Fibroblast of skin of right biceps (primary cell): Measurements from ENCODE around the gene HOXD8.
A peak's percentile ranks its signal among the peaks of the same experiment; 100 is the strongest.

ENCODE experiments used
- DNase-seq: peaks from one replicate; pipeline ENCODE4 v3.0.0-alpha.2; 2013

Gene HOXD8

GRCh38 chr2:176130957-176131847 is 1.7 kb downstream of the HOXD8 start:
- no peak for DNase-seq

DNA sequence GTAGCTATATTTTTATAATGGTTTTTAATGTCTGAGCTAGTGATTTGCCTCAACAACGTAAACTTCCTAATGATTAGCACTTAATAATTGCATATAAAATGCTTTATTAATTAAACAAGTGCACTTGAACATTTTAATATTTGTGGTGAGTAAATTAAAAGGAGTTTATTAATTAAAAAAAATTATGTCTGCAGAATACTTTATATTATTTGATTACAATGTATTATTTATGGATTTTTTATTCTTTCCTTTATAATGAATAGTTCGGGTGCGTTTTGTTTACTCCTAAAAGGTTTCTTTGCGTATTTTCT is 2.3 kb downstream of the HOXD8 start:
- no peak for DNase-seq

- DNase-seq, result peak; percentile 91
These were observed 3.0 kb downstream of the HOXD8 start for GRCh38 chr2:176132205-176133171.

- no peak for DNase-seq
These were observed 3.9 kb downstream of the HOXD8 start for GRCh38 chr2:176133389-176133788.

- DNase-seq, result no peak
These were observed 4.5 kb downstream of the HOXD8 start for GRCh38 chr2:176134035-176134434.

DNA sequence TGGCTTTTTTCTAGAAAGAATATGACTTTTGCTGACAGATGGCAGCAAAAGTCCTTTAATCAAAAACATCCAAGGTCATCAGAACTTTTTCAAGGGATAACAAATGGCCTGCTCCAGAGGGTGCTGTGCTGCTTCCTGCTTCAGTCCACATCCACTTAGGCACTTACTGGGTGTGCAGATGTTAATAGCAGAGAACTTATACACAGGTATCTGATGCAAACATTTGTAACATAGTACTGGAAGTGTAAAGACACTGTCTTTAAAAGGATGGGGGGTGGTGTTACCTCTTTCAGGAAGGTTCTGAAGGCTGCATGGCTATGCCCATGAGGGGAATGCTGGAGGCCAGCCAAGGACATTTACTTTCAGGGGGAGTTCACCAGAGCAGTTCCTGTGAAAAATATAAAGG is 5.5 kb downstream of the HOXD8 start:
- peak; percentile 80 for DNase-seq

GRCh38 chr2:176136374-176137251 is 7.1 kb downstream of the HOXD8 start:
- peak; percentile 83 for DNase-seq

DNA sequence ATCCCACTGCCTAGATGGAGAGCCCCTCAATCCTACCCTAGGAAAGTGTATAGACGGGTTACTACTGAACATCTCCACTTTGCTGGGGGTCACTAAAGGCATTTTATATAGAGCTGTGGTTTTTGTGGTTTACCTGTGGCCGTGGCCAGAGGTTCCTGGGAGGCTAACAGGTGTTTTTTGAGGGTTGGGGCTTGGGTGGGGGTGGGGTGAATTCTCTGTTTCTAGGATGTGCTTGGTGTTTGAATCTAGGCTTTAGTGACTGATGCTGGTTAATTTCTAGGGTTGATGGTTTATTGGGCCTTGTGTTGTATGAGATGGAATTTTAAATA is 7.7 kb downstream of the HOXD8 start:
- DNase-seq, result no peak

DNA sequence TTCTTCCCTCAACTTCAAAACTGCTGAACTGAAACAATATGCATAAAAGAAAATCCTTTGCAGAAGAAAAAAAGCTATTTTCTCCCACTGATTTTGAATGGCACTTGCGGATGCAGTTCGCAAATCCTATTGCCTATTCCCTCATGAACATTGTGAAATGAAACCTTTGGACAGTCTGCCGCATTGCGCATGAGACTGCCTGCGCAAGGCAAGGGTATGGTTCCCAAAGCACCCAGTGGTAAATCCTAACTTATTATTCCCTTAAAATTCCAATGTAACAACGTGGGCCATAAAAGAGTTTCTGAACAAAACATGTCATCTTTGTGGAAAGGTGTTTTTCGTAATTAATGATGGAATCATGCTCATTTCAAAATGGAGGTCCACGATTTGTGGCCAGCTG is 8.4 kb downstream of the HOXD8 start:
- DNase-seq, result no peak

DNA sequence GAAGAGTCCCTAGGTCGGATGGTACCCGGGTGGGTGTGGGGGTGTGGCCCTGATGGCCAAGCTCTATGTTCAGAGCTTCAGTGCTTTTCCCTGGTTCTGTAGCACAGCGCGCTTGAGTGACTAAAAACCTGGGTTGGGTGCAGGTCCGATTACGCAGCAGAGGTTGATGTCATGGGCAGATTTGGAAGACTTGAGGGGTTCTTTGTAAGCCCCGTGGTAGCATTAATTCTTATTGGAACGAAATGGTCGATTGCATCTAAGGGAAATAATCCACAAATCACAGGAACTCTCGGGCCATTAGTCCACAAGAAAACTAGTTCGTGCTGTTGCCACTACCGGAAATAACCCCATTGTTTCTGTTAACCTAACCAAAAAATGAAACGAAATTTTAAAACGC is 9.0 kb downstream of the HOXD8 start:
- DNase-seq, result peak; percentile 71

- DNase-seq, result peak; percentile 65
These were observed 9.6 kb downstream of the HOXD8 start for GRCh38 chr2:176138923-176139660.

- DNase-seq, result peak; percentile 83
These were observed 10.4 kb downstream of the HOXD8 start for GRCh38 chr2:176139661-176140512.

DNA sequence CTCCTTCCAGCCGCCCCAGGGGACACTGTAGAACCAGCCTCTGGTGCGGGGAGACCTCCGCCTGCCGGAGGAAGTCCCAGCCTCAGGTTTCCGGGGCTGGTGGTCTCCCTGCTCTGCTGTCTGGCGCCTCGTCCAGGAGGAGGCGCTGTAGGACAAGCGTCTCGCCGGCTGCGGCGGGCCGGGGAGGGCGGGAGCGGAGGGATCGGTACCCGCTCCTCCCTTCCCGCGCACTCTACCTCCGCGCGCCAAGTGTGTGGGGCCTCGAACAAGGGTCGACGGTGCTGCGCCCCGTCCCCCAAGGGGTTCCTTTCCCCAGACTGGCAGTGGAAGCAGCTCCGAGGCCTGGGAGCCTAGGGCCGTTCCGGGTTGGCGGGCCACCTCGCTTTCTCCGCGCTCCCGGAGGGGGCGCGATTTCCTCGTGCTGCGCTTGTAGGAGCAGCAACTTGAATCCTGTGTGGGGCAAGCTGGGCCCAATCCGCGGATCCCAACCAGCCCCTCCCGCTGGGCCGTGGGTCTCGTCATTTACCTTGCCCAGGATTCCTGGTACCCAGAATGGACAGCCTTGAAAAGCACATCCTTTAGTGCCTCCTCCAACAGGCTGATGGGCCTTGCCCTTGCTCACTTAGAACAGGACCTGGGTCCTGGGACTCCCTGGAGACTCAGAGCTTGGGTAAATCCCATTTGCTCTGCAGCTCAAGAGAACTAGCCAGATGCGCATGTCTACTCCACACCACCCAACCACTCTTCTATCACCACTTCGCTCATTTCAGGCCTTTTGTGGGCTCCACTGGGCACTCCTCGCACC is 11.2 kb downstream of the HOXD8 start:
- peak; percentile 87 for DNase-seq

GRCh38 chr2:176142281-176142680 is 12.8 kb downstream of the HOXD8 start:
- DNase-seq, result no peak

DNA sequence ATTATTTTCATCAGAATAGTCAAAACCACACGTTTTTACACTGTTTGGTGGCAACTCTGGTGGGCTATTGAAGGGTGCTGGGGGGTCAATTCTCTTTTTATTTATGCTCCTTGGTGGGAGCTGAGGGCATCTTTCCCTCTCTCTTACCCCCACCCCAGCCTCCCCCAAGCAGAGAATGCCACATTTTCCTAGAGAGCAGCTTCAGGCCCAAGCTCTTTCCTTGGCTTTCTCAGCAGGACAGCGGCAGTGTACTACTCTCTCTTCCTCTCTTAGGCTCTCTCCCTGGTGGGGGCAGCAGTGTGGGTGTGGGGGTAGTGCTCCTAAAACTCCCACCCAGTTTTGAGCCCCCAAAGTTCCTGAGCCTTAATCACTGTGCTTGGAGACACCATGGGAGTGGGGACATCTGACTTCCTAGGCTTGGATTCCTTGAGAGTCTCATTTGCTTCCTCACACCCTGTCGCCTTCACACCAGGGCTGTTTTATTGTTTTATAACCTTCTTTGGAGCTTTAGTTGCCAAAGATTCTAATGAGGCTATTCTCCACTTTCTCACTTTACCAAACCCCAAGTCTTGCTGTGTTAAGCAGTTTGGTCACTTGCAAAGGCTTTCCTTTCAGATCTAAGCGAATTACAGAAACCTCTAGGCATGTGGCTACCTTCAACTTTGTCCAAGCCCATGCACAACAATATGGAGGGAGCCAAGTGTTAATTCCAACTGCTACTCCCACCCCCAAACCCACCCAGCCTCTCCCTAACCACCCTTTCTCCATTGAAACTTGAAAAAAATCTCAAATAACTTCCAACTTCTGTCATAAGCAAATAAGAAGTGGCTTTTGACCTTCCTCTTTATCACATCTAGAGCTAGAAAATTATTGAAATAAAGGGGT is 15.8 kb downstream of the HOXD8 start:
- DNase-seq, result no peak

GRCh38 chr2:176146101-176146500 is 16.6 kb downstream of the HOXD8 start:
- no peak for DNase-seq

DNA sequence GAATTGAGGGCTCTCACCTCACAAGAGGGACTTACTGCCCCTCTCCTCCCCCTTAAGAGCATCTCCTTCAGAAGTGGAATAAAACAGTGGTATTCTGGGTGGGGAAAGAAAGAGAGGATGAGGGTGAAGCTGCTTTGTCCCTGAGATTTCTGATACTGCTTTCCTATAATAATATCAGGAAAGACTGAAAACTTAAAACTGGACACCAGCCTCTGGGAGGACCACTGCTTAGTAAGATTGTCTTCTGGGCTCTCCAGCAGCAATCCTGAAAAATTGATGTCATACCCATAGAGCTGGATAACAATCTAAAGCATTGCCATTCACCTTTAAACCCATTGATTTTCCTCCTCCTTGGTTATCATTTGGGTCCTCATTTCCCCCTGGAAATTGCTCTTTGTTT is 17.1 kb downstream of the HOXD8 start:
- no peak for DNase-seq

DNA sequence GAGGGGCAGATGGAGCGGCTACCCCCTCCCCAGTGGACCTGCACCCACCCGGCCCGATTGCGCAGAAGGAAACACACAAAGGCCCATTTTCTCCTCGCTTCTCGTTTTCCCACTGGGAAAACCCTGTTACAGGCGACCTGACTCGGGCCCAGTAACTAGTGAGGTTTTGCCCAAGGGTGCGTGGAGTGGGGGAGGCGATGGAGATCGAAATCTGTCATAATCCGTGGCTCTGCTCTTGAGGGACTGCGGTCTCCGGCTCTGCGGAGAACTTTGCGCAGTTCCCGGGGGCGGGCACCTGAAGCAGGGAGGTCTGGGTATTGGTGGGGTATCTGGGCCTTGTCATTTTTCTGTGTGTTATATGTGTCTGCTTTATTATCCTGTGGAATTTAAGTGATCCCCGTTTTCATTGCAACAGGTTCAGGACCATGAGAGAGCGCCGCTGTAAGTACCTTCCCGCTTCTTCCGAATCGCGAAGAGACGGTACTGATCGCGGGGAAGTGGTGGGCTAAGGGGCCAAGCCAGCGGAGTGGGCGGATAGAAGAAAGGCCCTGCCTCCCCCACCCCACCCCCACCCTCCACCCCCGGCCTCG is 17.8 kb downstream of the HOXD8 start:
- DNase-seq, result no peak
